ENCODE results near the gene XRCC4. TPM values are rescaled to one million over a fixed set of nuclear protein-coding genes. Genes with fewer than 3 reads are reported as not detected.

XRCC4 gene
- polyA plus RNA-seq, 1 donor from 2014 or later = 8.4 TPM

DNA sequence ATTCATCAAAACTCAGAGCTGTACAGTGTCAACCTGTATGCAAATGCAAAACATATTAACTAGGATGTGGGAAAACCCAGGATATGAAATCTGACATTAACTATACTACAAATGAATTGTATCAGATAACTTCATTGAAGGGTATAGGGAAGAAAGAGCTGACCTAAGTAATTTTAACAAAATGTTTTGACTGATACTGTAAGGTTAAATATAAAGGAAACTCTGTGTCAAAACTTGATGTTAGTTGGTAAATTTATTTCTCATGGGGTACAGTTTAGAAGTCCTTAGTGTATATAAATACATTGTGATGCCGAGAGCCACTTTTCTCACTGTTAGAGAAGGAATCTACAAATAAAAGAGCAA, 316.1 kb downstream of the XRCC4 start:
- Mint-ChIP-seq H3K36me3 (no peaks in the 10 kb centered on the region), H3K27ac (no peak overlapping the region), H3K4me3 (no peak overlapping the region), H3K4me1 (no peaks in the 10 kb centered on the region), H3K27me3 (no peaks in the 10 kb centered on the region), H3K9me3 (no peaks in the 10 kb centered on the region)

DNA sequence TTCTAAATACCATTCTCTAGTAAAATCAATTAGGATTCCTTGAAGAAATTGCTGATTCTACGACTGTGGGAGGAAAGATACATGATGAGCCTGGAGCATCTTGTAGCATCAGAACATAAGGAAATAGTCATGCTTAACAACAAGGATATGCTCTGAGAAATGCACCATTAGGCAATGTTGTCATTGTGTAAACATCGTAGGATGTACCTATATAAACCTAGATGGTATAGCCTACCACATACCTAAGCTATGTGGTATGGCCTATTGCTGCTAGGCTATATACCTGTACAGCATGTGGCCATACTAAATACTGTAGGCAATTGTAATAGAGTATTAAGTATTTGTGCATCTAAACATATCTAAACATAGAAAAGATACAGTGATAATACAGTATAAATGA, 316.8 kb downstream of the XRCC4 start:
- Mint-ChIP-seq H3K27me3 (no peaks in the 10 kb centered on the region), H3K9me3 (no peaks in the 10 kb centered on the region), H3K36me3 (no peaks in the 10 kb centered on the region), H3K4me3 (no peak overlapping the region), H3K27ac (no peak overlapping the region), H3K4me1 (no peaks in the 10 kb centered on the region)

DNA sequence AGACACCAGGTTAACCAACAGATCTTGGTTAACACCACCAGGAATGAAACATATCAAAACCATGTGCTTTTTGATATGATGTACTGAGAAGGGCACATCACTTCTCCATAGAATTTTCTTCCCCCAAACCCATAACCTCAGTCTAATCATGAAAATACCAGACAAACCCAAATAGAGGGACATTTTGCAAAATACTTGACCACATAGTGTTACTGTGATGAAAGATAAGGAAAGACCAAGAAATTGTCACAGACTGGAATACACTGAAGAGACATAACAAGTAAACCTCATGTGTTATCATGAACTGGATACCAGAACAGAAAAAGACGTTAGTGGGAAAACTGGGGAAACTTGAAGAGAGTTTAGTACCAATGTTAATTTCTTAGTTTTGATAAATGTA, 319.3 kb downstream of the XRCC4 start:
- Mint-ChIP-seq H3K36me3 (no peaks in the 10 kb centered on the region), H3K27ac (no peak overlapping the region), H3K4me1 (peaks cover 0 to 6% (median 5%) of the 10 kb centered on the region in 3 donors), H3K27me3 (no peaks in the 10 kb centered on the region), H3K4me3 (no peak overlapping the region), H3K9me3 (no peaks in the 10 kb centered on the region)

DNA sequence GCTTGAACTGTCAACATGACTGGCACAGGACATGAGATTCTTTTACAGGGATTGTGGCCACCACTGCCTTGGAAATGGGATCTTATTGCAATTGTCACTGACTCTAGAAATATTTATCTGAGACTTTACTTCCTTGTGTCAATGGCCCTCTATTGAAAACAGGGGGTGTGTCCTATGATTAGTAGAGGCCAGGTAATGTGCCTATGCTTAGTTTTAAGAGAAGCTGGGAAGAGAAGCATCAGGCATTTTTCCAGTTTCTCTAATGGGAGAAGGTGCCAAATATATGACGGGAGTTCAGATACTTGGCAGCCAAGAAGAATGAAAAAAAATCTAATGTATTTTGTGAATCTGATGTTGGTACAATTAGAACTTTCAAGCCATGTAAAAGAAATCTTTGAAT, 320.3 kb downstream of the XRCC4 start:
- H3K9me3 Mint-ChIP-seq = no peaks in the 10 kb centered on the region
- peaks cover 0 to 6% (median 5%) of the 10 kb centered on the region in 3 donors for H3K4me1 Mint-ChIP-seq
- no peaks in the 10 kb centered on the region for H3K27me3 Mint-ChIP-seq
- H3K36me3 Mint-ChIP-seq = no peaks in the 10 kb centered on the region
- no peak overlapping the region for H3K4me3 Mint-ChIP-seq
- no peak overlapping the region for H3K27ac Mint-ChIP-seq

DNA sequence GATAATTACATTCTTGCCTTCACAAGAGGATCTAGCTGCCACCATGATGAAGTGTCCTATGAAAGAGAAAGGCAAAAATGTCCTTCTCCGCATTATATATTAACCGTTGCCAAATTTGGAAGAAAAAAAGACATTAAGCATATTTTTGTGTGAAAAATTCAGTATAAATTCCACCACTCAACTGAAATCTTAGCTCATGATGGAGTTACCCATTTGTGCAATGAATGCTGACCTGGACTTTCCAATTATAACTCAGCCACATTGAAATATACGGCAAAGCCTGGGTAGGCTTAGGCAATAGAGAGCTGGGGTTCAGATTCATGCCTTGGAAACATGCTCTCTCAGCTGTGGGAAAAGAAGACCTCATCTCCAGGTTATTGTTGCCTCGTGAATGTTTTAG, 322.9 kb downstream of the XRCC4 start:
- H3K9me3 Mint-ChIP-seq = no peaks in the 10 kb centered on the region
- H3K4me3 Mint-ChIP-seq = no peak overlapping the region
- no peaks in the 10 kb centered on the region for H3K36me3 Mint-ChIP-seq
- H3K4me1 Mint-ChIP-seq = peaks cover 0 to 6% (median 5%) of the 10 kb centered on the region in 3 donors
- no peaks in the 10 kb centered on the region for H3K27me3 Mint-ChIP-seq
- no peak overlapping the region for H3K27ac Mint-ChIP-seq

DNA sequence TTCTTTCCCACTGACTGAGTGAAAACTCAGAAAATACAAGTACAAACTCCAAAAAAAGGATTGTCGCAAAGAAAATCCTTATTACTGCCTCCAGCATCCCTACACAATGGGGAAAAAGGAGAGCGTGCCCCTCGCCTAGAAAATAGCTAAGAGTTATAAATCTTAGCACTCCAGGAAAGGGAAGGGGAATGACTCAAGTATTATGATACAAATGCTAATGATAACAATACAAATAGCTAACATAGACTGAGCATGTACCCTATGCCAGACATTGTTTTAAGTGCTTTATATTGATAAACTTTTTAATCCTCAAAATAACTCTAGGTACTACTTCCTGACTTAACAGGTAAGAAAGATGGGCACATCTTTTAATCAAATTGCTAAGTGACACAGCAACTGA, 323.4 kb downstream of the XRCC4 start:
- no peaks in the 10 kb centered on the region for H3K9me3 Mint-ChIP-seq
- H3K27ac Mint-ChIP-seq = no peak overlapping the region
- H3K4me3 Mint-ChIP-seq = no peak overlapping the region
- no peaks in the 10 kb centered on the region for H3K27me3 Mint-ChIP-seq
- H3K4me1 Mint-ChIP-seq = peaks cover 0 to 6% (median 5%) of the 10 kb centered on the region in 3 donors
- no peaks in the 10 kb centered on the region for H3K36me3 Mint-ChIP-seq

DNA sequence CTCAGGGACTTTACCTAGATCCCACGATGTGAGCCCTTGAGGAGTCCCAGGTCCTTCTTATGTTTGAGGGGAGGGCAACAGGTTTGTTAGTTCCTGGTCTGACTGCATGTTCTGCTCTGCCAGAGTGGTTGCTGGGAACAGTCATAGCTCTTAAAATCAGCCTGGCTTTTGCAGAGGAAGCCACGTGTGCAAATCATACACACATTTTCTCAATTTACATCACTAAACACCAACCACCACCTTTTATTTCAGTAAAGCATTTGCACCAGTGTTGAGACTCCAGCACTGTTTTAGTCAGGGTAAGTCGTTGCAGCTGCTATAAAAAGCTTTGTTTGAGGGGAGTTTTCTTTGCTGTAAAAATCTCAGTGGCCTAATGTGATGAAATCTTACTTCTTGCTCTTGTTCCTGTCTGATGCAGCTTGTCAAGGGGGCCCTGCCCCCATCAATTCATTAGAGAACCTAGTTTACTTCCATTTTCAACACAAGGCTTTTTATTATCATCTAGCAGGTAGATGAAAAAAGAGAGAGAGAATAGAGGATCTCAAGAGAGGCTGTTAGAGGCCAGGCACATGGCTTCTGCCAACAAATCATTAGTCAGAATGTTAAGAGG, 323.9 kb downstream of the XRCC4 start:
- peaks cover 0 to 6% (median 5%) of the 10 kb centered on the region in 3 donors for H3K4me1 Mint-ChIP-seq
- no peaks in the 10 kb centered on the region for H3K9me3 Mint-ChIP-seq
- no peaks in the 10 kb centered on the region for H3K36me3 Mint-ChIP-seq
- peak overlapping the region in 1 of 3 donors; percentile 32 for H3K27ac Mint-ChIP-seq
- no peak overlapping the region for H3K4me3 Mint-ChIP-seq
- no peaks in the 10 kb centered on the region for H3K27me3 Mint-ChIP-seq

DNA sequence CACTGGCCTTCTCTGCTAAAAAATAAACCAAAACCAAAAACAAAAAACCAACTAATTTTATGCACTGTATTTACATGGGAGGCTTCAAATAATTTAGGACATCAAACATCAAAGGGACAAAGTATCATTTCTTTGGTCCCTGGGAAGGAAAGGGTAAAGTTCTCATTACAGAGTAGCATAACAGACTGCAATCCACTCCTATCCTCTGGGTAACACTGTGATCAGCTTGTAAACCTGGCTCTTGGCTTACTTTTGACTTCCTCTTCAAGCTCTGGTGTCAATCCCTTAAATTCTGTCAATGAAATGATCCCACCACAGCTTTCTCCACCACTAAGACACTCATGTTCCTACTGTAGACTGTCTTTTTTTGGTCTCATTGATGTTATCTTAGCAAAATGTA, 324.4 kb downstream of the XRCC4 start:
- H3K9me3 Mint-ChIP-seq = no peaks in the 10 kb centered on the region
- H3K36me3 Mint-ChIP-seq = no peaks in the 10 kb centered on the region

More for the DNA sequence above, 324.4 kb downstream of the XRCC4 start:
- Mint-ChIP-seq H3K4me3 (no peak overlapping the region), H3K4me1 (peaks cover 0 to 6% (median 5%) of the 10 kb centered on the region in 3 donors), H3K27me3 (no peaks in the 10 kb centered on the region), H3K27ac (peak overlapping the region in 1 of 3 donors; percentile 32)

Other genes starting within 250 kb of the XRCC4 start
- 51.6 TPM for gene TMEM167A, start 153 bp upstream of the XRCC4 start, polyA plus RNA-seq

All from IgD-negative memory B cell (primary cell).